ENCODE results near the gene NTSR1.

Gene NTSR1

GRCh38 chr20:62707921-62708521 is 615 bp upstream of the NTSR1 start:
- TF ChIP-seq POLR2AphosphoS5 (IDR thresholded peaks at IDR 0.05; ENCODE audit: low read depth, low read length) (no peak), SIN3A (IDR thresholded peaks at IDR 0.05; ENCODE audit: borderline replicate concordance, insufficient read depth, low read length) (no peak), REST (IDR thresholded peaks at IDR 0.05; ENCODE audit: insufficient read depth in 1 of 2, low read depth in 2 of 2, low read length in 2 of 2) (no peak), FOXP2 (optimal IDR thresholded peaks at IDR 0.05; ENCODE audit: borderline replicate concordance, extremely low read depth, extremely low read length, insufficient read depth) (no peak), TAF1 (IDR thresholded peaks at IDR 0.05; ENCODE audit: borderline replicate concordance, insufficient read depth, low read length) (no peak)

- no peak for TF ChIP-seq SIN3A (IDR thresholded peaks at IDR 0.05; ENCODE audit: borderline replicate concordance, insufficient read depth, low read length)
- no peak for TF ChIP-seq TAF1 (IDR thresholded peaks at IDR 0.05; ENCODE audit: borderline replicate concordance, insufficient read depth, low read length)
- TF ChIP-seq REST (IDR thresholded peaks at IDR 0.05; ENCODE audit: insufficient read depth in 1 of 2, low read depth in 2 of 2, low read length in 2 of 2), result no peak
- TF ChIP-seq POLR2AphosphoS5 (IDR thresholded peaks at IDR 0.05; ENCODE audit: low read depth, low read length), result no peak
- TF ChIP-seq FOXP2 (optimal IDR thresholded peaks at IDR 0.05; ENCODE audit: borderline replicate concordance, extremely low read depth, extremely low read length, insufficient read depth), result no peak
Observed at GRCh38 chr20:62709537-62709905, 885 bp downstream of the NTSR1 start.

- TF ChIP-seq REST (IDR thresholded peaks at IDR 0.05; ENCODE audit: insufficient read depth in 1 of 2, low read depth in 2 of 2, low read length in 2 of 2), result no peak
- TF ChIP-seq SIN3A (IDR thresholded peaks at IDR 0.05; ENCODE audit: borderline replicate concordance, insufficient read depth, low read length), result no peak
- no peak for TF ChIP-seq POLR2AphosphoS5 (IDR thresholded peaks at IDR 0.05; ENCODE audit: low read depth, low read length)
- no peak for TF ChIP-seq TAF1 (IDR thresholded peaks at IDR 0.05; ENCODE audit: borderline replicate concordance, insufficient read depth, low read length)
- TF ChIP-seq FOXP2 (optimal IDR thresholded peaks at IDR 0.05; ENCODE audit: borderline replicate concordance, extremely low read depth, extremely low read length, insufficient read depth), result no peak
Observed at GRCh38 chr20:62710221-62710885, 1.7 kb downstream of the NTSR1 start.

GRCh38 chr20:62710886-62711702 is 2.5 kb downstream of the NTSR1 start:
- TF ChIP-seq TAF1 (IDR thresholded peaks at IDR 0.05; ENCODE audit: borderline replicate concordance, insufficient read depth, low read length) (no peak), POLR2AphosphoS5 (IDR thresholded peaks at IDR 0.05; ENCODE audit: low read depth, low read length) (no peak), SIN3A (IDR thresholded peaks at IDR 0.05; ENCODE audit: borderline replicate concordance, insufficient read depth, low read length) (no peak), FOXP2 (optimal IDR thresholded peaks at IDR 0.05; ENCODE audit: borderline replicate concordance, extremely low read depth, extremely low read length, insufficient read depth) (no peak), REST (IDR thresholded peaks at IDR 0.05; ENCODE audit: insufficient read depth in 1 of 2, low read depth in 2 of 2, low read length in 2 of 2) (no peak)
